A549 (cell line): ENCODE measurements around the gene AJAP1. TPM values are rescaled to one million over a fixed set of nuclear protein-coding genes. Genes with fewer than 3 reads are reported as not detected.

Source experiments
- ATAC-seq, 2 experiments: fragments of 200-7000 bp in 1 of 2; fragments of >200 bp in 1 of 2; cut with Nextera tagmentation in 1 of 2; cut with Tn5 transposase in 1 of 2; 3 replicates each; pipeline versions ENCODE4 v1.8.0 to v1.9.1; 2018 to 2020; ENCODE audit warnings: mild to moderate bottlenecking in 1 of 2, moderate library complexity in 1 of 2
- CTCF ChIA-PET: fragments of 300-600 bp; sonication (Branson Sonifier 250); formaldehyde crosslinking; extraction: SDS; loops from one replicate; lab custom pipeline; 2021; ENCODE audit warnings: antibody characterized with exemption, inconsistent platforms; lab: Yijun Ruan, JAX
- POLR2A ChIA-PET: fragments of 350-600 bp; formaldehyde crosslinking; extraction: SDS; loops from one replicate; lab custom pipeline; 2021; ENCODE audit warnings: antibody characterized with exemption, inconsistent platforms; lab: Yijun Ruan, JAX
- DNase-seq, 2 experiments: peaks; one replicate each; pipeline versions ENCODE4 v3.0.0 to v3.0.0-alpha.2; 2011 to 2016; ENCODE audit warnings: low read depth in 1 of 2, low spot score in 1 of 2
- FAIRE-seq: peaks from 2 replicates; lab custom pipeline; 2011; peaks lifted over from hg19 to GRCh38; lab: Jason Lieb, UNC
- H3K27ac ChIP-seq, 2 experiments: fragments of >200 bp; sonication (Bioruptor Twin); formaldehyde crosslinking; 3 replicates each; pipeline ENCODE4 v1.5.1; 2016 to 2017
- H3K4me1 ChIP-seq: fragments of >200 bp; sonication (Bioruptor Twin); formaldehyde crosslinking; 3 replicates; pipeline ENCODE4 v1.6.1; 2016
- H3K4me2 ChIP-seq: fragments of >200 bp; sonication (Bioruptor Twin); formaldehyde crosslinking; 3 replicates; pipeline ENCODE4 v1.6.1; 2016
- H3K4me3 ChIP-seq: fragments of >200 bp; sonication (Bioruptor Twin); formaldehyde crosslinking; 3 replicates; pipeline ENCODE4 v1.5.1; 2016
- H3K9me3 ChIP-seq: fragments of >200 bp; sonication (Bioruptor Twin); formaldehyde crosslinking; 3 replicates; pipeline ENCODE4 v1.6.1; 2016
- BHLHE40 ChIP-seq: IDR thresholded peaks from 2 replicates; pipeline ENCODE4 v1.6.1; 2012; ENCODE audit warnings: low read depth, low read length, inconsistent platforms
- CBX2 ChIP-seq: fragments of 200-600 bp; sonication (generic); IDR thresholded peaks from 2 replicates; pipeline ENCODE4 v1.6.1; 2016; ENCODE audit warnings: low read depth, mild to moderate bottlenecking, borderline replicate concordance
- CBX8 ChIP-seq: fragments of 200-600 bp; sonication (generic); IDR thresholded peaks from 2 replicates; pipeline ENCODE4 v1.6.1; 2016
- EHMT2 ChIP-seq: fragments of 200-600 bp; sonication (generic); IDR thresholded peaks from 2 replicates; pipeline ENCODE4 v1.6.1; 2016; ENCODE audit warnings: antibody characterized with exemption, low read depth, mild to moderate bottlenecking, moderate library complexity
- ELK1 ChIP-seq: fragments of 150-350 bp; IDR thresholded peaks from 2 replicates; pipeline ENCODE4 v1.6.1; 2014; ENCODE audit warnings: low read depth, mild to moderate bottlenecking, low read length
- FOSL2 ChIP-seq, 2 experiments: fragments of 450-650 bp in 1 of 2; fragments of >200 bp in 1 of 2; sonication (Bioruptor Twin) in 1 of 2; formaldehyde crosslinking; IDR thresholded peaks; 2 replicates each; pipeline versions ENCODE4 v1.5.0 to v1.6.1; 2016 to 2020; ENCODE audit warnings: mild to moderate bottlenecking in 1 of 2, moderate library complexity in 1 of 2
- GATA3 ChIP-seq: IDR thresholded peaks from 2 replicates; pipeline ENCODE4 v1.6.1; 2012; ENCODE audit warnings: borderline replicate concordance
- HEYL ChIP-seq: fragments of 250-450 bp; sonication (Bioruptor Pico); IDR thresholded peaks from 2 replicates; pipeline ENCODE4 v1.8.0; 2021; ENCODE audit warnings: mild to moderate bottlenecking, moderate library complexity
- HOXA7 ChIP-seq: fragments of 250-450 bp; sonication (Bioruptor Pico); IDR thresholded peaks from 2 replicates; pipeline ENCODE4 v1.5.0; 2020; ENCODE audit warnings: mild to moderate bottlenecking, moderate library complexity
- JUN ChIP-seq, 2 experiments: fragments of >200 bp; sonication (Bioruptor Twin); formaldehyde crosslinking; IDR thresholded peaks; 2 replicates in 1 of 2; 3 replicates in 1 of 2; pipeline ENCODE4 v1.6.1; 2016 to 2017
- MAZ ChIP-seq: fragments of 150-350 bp; IDR thresholded peaks from 2 replicates; pipeline ENCODE4 v1.6.1; 2014; ENCODE audit warnings: antibody characterized with exemption, low read depth, low read length, borderline replicate concordance
- MYC ChIP-seq: IDR thresholded peaks from 2 replicates; pipeline ENCODE4 v1.6.1; 2012; ENCODE audit warnings: mild to moderate bottlenecking, inconsistent platforms, low read length, improper control_type of control experiment, borderline replicate concordance
- RCOR1 ChIP-seq: fragments of 150-350 bp; IDR thresholded peaks from 2 replicates; pipeline ENCODE4 v1.6.1; 2014; ENCODE audit warnings: antibody characterized with exemption, low read length, low read depth
- RFX5 ChIP-seq: fragments of 450-650 bp; IDR thresholded peaks from 2 replicates; pipeline ENCODE4 v1.7.1; 2014; ENCODE audit warnings: antibody characterized with exemption, mild to moderate bottlenecking, moderate library complexity
- RNF2 ChIP-seq: fragments of 200-600 bp; sonication (generic); IDR thresholded peaks from 2 replicates; pipeline ENCODE4 v1.6.1; 2016; ENCODE audit warnings: low read depth, mild to moderate bottlenecking, antibody characterized with exemption, moderate library complexity, borderline replicate concordance
- SMC3 ChIP-seq: fragments of >200 bp; sonication (Bioruptor Twin); formaldehyde crosslinking; IDR thresholded peaks from 3 replicates; pipeline ENCODE4 v1.6.1; 2018; ENCODE audit warnings: inconsistent platforms
- SREBF2 ChIP-seq: fragments of 450-650 bp; IDR thresholded peaks from 2 replicates; pipeline ENCODE4 v1.6.1; 2014; ENCODE audit warnings: mild to moderate bottlenecking, moderate library complexity
- TFCP2L1 ChIP-seq: fragments of 250-450 bp; sonication (Bioruptor Pico); IDR thresholded peaks from 2 replicates; pipeline ENCODE4 v1.5.0; 2021; ENCODE audit warnings: mild to moderate bottlenecking
- ZC3H11A ChIP-seq: fragments of 450-650 bp; IDR thresholded peaks from 2 replicates; pipeline ENCODE4 v1.6.1; 2014; ENCODE audit warnings: antibody characterized with exemption, mild to moderate bottlenecking
- ZFP36 ChIP-seq: fragments of 450-650 bp; IDR thresholded peaks from 2 replicates; pipeline ENCODE4 v1.6.1; 2014; ENCODE audit warnings: borderline replicate concordance; ENCODE audit not compliant: partially characterized antibody
- WGBS: methylation state at CpG from one replicate; pipeline ENCODE4 v1.1.6; 2017; ENCODE audit errors: missing lambda C conversion rate; 5-methylcytosine and 5-hydroxymethylcytosine counted together
- polyA plus RNA-seq, 4 experiments: library from polyadenylated mRNA; depleted of rRNA in 3 of 4; stranded (reverse); fragments of >200 nt; fragmentation: RNase III in 1 of 4; extraction: RNeasy Plus Mini Kit Qiagen cat#74134 plus additional on column Dnase treatment in 1 of 4; gene quantifications; 2 replicates in 3 of 4; 3 replicates in 1 of 4; pipeline ENCODE4 v1.2.3, GENCODE V29; 2011 to 2017
- TF ChIP-seq, protein P1 (sequence below): IDR thresholded peaks from 2 replicates; pipeline ENCODE4 v1.6.1; 2012; ENCODE audit warnings: low read depth, borderline replicate concordance
- TF ChIP-seq, protein P2 (sequence below): fragments of >200 bp; sonication (Bioruptor Twin); formaldehyde crosslinking; IDR thresholded peaks from 3 replicates; pipeline ENCODE4 v1.6.1; 2016
- TF ChIP-seq, protein P3 (sequence below): fragments of 250-450 bp; sonication (Bioruptor Pico); IDR thresholded peaks from 2 replicates; pipeline ENCODE4 v1.5.0; 2020; ENCODE audit warnings: low read depth, mild to moderate bottlenecking, moderate library complexity
- TF ChIP-seq, protein P4 (sequence below): fragments of 450-650 bp; IDR thresholded peaks from 2 replicates; pipeline ENCODE4 v1.6.1; 2014; ENCODE audit warnings: antibody characterized with exemption

Gene AJAP1
- polyA plus RNA-seq, 2 of the 4 experiments (the other 2 are of a cell fraction), result not detected

DNA sequence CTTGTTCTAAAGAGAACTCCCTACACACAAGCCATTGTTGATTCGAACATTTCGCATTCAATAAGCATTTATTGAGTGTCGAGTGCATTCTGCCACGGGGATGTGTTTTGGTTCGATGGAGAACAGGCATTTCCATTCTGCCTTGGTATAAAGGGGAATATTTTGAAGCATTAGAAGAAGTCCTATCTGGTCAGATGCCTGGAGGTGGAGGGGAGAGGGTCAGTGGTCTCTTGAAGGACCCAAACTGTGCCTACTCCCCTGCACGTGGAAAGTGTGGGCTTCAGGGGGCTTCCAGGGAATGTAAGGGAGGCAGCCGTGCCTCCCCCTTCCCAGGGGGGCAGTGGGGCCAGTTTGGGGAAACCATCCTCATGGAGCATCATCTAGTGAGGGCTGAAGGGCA lies 8.3 kb downstream of the AJAP1 start:
- POLR2A ChIA-PET, result no interaction called here
- H3K27ac ChIP-seq, result no peak overlapping the region
- ATAC-seq, result no peak
- DNase-seq, result no peak
- 0 out of 3 replicates have a peak, but pooled peaks cover 5% of the 10 kb centered on the region for H3K4me1 ChIP-seq
- no peak overlapping the region for H3K4me2 ChIP-seq
- peaks cover 6% of the 10 kb centered on the region; the same call in 1 of the 3 replicates for H3K9me3 ChIP-seq
- H3K4me3 ChIP-seq, result no peak overlapping the region
- FAIRE-seq, result no peak
- TF ChIP-seq JUN (IDR thresholded peaks at IDR 0.05) (no peak), ZFP36 (no peak), CBX2 (no peak), FOSL2 (IDR thresholded peaks at IDR 0.05) (no peak), FOSL2 (CRISPR knock-in tag; IDR thresholded peaks at IDR 0.05) (no peak), HEYL (CRISPR knock-in tag) (no peak)
- TF ChIP-seq, protein P1, sequence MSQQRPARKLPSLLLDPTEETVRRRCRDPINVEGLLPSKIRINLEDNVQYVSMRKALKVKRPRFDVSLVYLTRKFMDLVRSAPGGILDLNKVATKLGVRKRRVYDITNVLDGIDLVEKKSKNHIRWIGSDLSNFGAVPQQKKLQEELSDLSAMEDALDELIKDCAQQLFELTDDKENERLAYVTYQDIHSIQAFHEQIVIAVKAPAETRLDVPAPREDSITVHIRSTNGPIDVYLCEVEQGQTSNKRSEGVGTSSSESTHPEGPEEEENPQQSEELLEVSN, result no peak
- TF ChIP-seq, protein P2, sequence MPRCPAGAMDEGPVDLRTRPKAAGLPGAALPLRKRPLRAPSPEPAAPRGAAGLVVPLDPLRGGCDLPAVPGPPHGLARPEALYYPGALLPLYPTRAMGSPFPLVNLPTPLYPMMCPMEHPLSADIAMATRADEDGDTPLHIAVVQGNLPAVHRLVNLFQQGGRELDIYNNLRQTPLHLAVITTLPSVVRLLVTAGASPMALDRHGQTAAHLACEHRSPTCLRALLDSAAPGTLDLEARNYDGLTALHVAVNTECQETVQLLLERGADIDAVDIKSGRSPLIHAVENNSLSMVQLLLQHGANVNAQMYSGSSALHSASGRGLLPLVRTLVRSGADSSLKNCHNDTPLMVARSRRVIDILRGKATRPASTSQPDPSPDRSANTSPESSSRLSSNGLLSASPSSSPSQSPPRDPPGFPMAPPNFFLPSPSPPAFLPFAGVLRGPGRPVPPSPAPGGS, result no peak
- CTCF ChIA-PET, result no interaction called here
- 30% methylated on average over 7 of the region's 7 CpGs for WGBS

- peaks cover 13% of the 10 kb centered on the region; the same call in 2 of the 3 replicates for H3K4me1 ChIP-seq
- no peak overlapping the region for H3K27ac ChIP-seq
- no peak for FAIRE-seq
- no peak for DNase-seq
- ATAC-seq, result no peak
- TF ChIP-seq FOSL2 (IDR thresholded peaks at IDR 0.05) (no peak), FOSL2 (CRISPR knock-in tag; IDR thresholded peaks at IDR 0.05) (no peak), HOXA7 (CRISPR knock-in tag) (no peak), ZC3H11A (no peak), CBX8 (no peak), MAZ (no peak), RCOR1 (no peak), RNF2 (no peak), TFCP2L1 (no peak), ELK1 (no peak), GATA3 (no peak), BHLHE40 (no peak), SMC3 (no peak), SREBF2 (no peak), MYC (no peak), RFX5 (no peak), JUN (IDR thresholded peaks at IDR 0.05) (no peak), EHMT2 (no peak)
- TF ChIP-seq, protein P2, result no peak
- TF ChIP-seq, protein P3, sequence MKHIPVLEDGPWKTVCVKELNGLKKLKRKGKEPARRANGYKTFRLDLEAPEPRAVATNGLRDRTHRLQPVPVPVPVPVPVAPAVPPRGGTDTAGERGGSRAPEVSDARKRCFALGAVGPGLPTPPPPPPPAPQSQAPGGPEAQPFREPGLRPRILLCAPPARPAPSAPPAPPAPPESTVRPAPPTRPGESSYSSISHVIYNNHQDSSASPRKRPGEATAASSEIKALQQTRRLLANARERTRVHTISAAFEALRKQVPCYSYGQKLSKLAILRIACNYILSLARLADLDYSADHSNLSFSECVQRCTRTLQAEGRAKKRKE (CRISPR knock-in tag), result no peak
- TF ChIP-seq, protein P4, sequence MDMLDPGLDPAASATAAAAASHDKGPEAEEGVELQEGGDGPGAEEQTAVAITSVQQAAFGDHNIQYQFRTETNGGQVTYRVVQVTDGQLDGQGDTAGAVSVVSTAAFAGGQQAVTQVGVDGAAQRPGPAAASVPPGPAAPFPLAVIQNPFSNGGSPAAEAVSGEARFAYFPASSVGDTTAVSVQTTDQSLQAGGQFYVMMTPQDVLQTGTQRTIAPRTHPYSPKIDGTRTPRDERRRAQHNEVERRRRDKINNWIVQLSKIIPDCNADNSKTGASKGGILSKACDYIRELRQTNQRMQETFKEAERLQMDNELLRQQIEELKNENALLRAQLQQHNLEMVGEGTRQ, result no peak
- TF ChIP-seq, all 56 proteins: peak for 0
- peaks cover 7% of the 10 kb centered on the region; the same call in 1 of the 3 replicates for H3K9me3 ChIP-seq
- no peak overlapping the region for H3K4me3 ChIP-seq
- WGBS, result 67% methylated on average over 3 of the region's 5 CpGs
- ChIA-PET POLR2A (no interaction called here), CTCF (interaction anchor here (1.5 kb wide), 1 partner anchor 8 kb away, joined by 7 read pairs; no protein-coding TSS in a partner anchor)
- no peak overlapping the region for H3K4me2 ChIP-seq
These were observed 9.7 kb downstream of the AJAP1 start for GRCh38 chr1:4664095-4664494.
